ENCODE measurements around the gene NT5C2. TPM values are rescaled to one million over a fixed set of nuclear protein-coding genes. Genes with fewer than 3 reads are reported as not detected.
"Not testable (repeated sequence)": the region's sequence is repeated elsewhere in the genome, so short reads cannot be mapped to it uniquely, and the experiment has no call there.

Gene NT5C2
- total RNA-seq, 1 donor from 2014 or later = 52.3 TPM

DNA sequence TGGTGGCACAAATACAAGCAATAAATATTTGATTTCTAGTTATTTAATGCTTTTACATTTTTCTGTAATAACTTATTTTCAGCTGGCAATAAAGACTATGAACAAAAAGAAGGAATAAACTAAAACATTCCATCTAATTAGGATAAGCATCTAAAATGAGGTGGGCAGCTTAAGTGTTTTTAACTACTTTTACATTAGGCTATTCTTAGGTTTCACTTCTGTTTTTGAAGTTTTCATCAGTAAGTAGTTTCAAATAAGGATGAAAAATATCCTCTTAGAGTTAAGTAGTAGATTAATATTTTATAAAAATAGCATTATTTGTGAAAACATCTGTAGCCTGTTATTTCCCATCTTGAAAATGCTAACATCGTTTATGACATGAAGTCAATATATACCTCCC, 15.9 kb downstream of the NT5C2 start:
- intact Hi-C loops (cut with DNase I) = no loop called here
- ATAC-seq = no peak
- no peak for DNase-seq (ENCODE audit: missing footprints)

DNA sequence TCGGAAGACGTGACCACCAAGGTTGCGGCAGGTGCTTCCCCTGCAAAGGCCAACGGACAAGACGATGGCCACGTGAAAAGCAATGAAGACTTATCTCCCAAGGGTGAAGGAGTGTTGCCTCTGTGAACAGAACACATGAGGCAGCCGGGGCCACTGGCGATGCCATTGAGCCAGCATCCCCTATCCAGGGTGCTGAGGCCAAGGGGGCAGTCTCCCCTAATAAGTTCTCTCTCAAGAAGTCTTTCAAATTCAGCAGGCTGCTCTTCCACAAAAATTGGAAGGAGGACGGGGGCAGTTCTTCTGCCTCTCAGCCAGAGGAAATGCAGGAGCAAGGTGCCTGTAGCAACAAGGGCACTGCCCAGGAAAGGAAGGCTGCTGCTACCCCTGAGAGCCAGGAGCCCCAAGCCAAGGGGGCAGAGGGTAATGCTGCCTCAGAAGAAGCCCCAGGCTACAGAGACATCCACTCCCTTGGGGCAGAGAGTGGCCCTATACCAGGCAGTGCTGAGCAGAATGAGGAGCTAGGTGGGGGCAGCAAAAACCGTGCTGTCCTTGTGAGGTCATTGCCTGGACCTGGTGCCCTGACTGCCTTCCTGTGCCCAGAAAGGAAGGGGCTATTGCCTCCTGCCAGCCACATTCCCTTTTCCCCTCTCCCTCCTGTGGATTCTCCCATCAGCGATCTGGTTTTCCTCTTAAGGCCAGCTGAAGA, 17.3 kb downstream of the NT5C2 start:
- intact Hi-C loops (cut with DNase I) = no loop called here
- DNase-seq (ENCODE audit: missing footprints) (no peak), ATAC-seq (no peak)

GRCh38 chr10:103174324-103174723, 18.7 kb downstream of the NT5C2 start:
- intact Hi-C loops (cut with DNase I); ATAC-seq; DNase-seq (ENCODE audit: missing footprints): not testable (repeated sequence)

- ATAC-seq = no peak
- DNase-seq (ENCODE audit: missing footprints) = no peak
- intact Hi-C loops (cut with DNase I) = no loop called here
These were observed 21.8 kb downstream of the NT5C2 start for GRCh38 chr10:103171278-103171677.

GRCh38 chr10:103168438-103168837, 24.6 kb downstream of the NT5C2 start:
- DNase-seq (ENCODE audit: missing footprints) = no peak
- intact Hi-C loops (cut with DNase I) = no loop called here

GRCh38 chr10:103167554-103167953, 25.5 kb downstream of the NT5C2 start:
- DNase-seq (ENCODE audit: missing footprints); ATAC-seq; intact Hi-C loops (cut with DNase I): not testable (repeated sequence)

More at GRCh38 chr10:103168438-103168837, 24.6 kb downstream of the NT5C2 start:
- ATAC-seq = no peak

- intact Hi-C loops (cut with DNase I) = no loop called here
- DNase-seq (ENCODE audit: missing footprints) (no peak), ATAC-seq (no peak)
These were observed 26.5 kb downstream of the NT5C2 start for GRCh38 chr10:103166523-103166922.

GRCh38 chr10:103163766-103164403, 29.2 kb downstream of the NT5C2 start:
- DNase-seq (ENCODE audit: missing footprints); ATAC-seq; intact Hi-C loops (cut with DNase I): not testable (repeated sequence)

GRCh38 chr10:103157246-103157645, 35.8 kb downstream of the NT5C2 start:
- ATAC-seq = no peak
- intact Hi-C loops (cut with DNase I) = no loop called here
- no peak for DNase-seq (ENCODE audit: missing footprints)

GRCh38 chr10:103155471-103156085, 37.5 kb downstream of the NT5C2 start:
- DNase-seq (ENCODE audit: missing footprints) = no peak
- ATAC-seq = no peak
- intact Hi-C loops (cut with DNase I) = no loop called here

GRCh38 chr10:103154521-103155299, 38.4 kb downstream of the NT5C2 start:
- intact Hi-C loops (cut with DNase I) = no loop called here
- DNase-seq (ENCODE audit: missing footprints) (no peak), ATAC-seq (peak; percentile 72)

DNA sequence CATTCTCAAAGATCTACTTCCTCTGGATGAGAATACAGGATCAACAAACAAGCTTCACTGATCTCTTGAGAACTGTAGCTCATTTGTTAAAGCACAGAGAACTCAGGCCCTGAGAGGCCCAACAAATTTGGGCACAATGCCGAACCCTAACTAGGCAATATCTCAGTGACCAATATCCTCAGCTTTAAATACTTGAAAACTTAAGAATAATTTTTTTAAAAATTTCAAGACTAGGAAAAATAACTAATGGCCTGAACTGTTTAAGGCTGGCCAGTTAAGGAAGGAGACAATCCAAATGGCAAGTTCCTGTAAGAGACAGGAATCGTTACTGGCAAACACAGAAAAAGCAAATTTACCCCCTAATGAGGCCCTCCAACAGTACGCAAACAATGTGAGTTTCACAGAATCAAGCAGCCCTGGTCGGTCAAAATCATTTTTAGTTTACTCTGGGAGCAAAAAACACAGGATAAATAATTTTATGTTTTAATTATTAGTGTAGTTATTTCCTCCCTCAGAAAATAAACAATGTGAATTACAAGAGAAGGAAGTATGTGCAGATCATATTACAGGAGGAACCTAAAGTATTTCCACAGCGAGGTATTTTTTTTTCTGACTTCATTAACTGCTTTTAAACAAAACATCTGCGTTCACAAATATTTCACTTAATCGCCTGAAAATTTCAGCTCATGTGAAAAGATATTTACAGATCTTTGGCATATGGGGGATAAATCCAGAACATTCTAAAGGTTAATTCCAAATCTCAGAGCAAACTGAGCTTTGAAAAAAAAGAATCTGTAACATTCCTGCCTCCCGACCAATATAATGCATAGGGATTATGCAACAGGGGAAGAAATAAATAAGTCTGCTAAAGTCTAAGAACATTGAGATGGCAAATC, 39.5 kb downstream of the NT5C2 start:
- ATAC-seq (peak; percentile 50), DNase-seq (ENCODE audit: missing footprints) (no peak)
- intact Hi-C loops (cut with DNase I) = no loop called here

DNA sequence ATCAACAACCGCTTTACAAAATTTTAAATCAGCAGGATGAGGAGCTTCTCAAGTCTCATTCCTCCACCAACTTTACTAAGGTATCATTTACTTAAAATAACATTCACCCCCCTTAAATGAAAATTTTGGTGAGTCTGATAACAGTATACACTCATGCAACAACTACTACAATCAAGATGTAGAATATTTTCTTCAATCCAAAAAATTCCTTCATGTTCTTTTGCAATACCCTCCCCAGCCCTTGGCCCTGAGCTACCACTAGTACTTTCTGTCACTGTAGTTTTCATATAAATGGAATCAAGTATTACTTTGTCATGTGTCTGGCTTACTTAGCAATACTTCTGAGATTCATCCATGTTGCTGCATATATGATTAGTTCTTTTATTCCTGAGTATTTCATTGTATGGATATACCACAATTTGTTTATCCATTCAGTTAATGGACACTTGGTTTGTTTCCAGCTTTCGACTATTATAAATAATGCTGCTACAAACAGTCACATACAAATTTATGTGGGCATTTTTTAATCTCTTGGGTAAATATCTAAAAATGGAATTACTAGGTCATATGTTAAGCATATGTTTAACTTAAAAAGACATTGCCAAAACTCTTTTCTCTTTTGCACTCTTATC, 43.0 kb downstream of the NT5C2 start:
- ATAC-seq (no peak), DNase-seq (ENCODE audit: missing footprints) (no peak)
- intact Hi-C loops (cut with DNase I) = loop anchor here (5.0 kb wide), 2 partner anchors 38 to 42 kb away; partner anchors contain the start of gene NT5C2

DNA sequence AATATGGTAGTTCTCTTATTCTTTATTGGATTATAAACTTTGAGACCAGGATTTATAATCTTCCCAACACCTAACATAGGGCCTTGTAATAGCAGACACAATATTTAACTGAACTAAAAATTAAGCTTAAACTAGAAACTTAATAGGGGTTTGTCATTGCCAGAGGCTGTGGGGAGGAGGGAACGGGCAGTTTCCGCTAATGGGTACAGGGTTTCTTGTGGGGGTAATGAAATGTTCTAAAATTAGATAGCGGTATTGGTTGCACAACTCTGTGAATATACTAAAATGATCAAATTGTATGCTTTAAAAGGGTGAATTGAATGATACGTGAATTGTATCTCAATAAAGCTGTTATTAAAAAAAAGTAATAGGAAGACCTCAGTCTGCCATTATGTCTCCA, 45.4 kb downstream of the NT5C2 start:
- no peak for ATAC-seq
- intact Hi-C loops (cut with DNase I) = loop anchor here (5.0 kb wide), 2 partner anchors 35 to 45 kb away; partner anchors contain the start of gene NT5C2

GRCh38 chr10:103145860-103146466, 47.1 kb downstream of the NT5C2 start:
- intact Hi-C loops (cut with DNase I) = loop anchor here (5.0 kb wide), 2 partner anchors 34 to 46 kb away; partner anchors contain the start of gene NT5C2
- ATAC-seq (peak; percentile 82), DNase-seq (ENCODE audit: missing footprints) (no peak)

More for the DNA sequence above, 45.4 kb downstream of the NT5C2 start:
- DNase-seq (ENCODE audit: missing footprints) = no peak

DNA sequence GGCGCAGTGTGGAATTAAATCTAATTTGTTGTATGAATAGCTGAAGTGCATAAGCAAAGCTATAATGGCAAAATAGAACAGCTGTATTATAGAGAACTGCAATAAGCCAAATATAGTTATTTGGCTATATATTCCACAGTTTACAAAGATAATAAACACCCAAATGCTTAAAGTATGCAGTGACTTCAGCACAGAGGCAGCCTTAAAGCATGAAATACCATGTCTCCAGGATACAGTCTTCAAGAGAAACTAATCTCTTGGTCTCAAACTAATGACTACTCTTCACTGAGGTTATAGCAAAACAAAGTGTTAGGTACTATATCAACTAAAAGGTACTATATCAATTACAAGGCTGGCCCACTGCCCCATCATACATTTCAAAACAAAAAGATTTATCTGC, 48.0 kb downstream of the NT5C2 start:
- DNase-seq (ENCODE audit: missing footprints) (no peak), ATAC-seq (no peak)
- intact Hi-C loops (cut with DNase I) = loop anchor here (5.0 kb wide), 2 partner anchors 33 to 47 kb away; partner anchors contain the start of gene NT5C2

- no peak for DNase-seq (ENCODE audit: missing footprints)
- ATAC-seq = no peak
- intact Hi-C loops (cut with DNase I) = no loop called here
These were observed 49.0 kb downstream of the NT5C2 start for GRCh38 chr10:103144041-103144440.
